HG02885 (cell line): ENCODE results near the gene MPPE1.
"Not testable (repeated sequence)": the region's sequence is repeated elsewhere in the genome, so short reads cannot be mapped to it uniquely, and the experiment has no call there.

Experiments
- ATAC-seq: cut with Tn5 transposase; IDR thresholded peaks from one replicate; pipeline ENCODE4 v1.9.1; 2021; ENCODE audit warnings: mild to moderate bottlenecking; ENCODE audit not compliant: unreplicated experiment, poor library complexity

Gene MPPE1

DNA sequence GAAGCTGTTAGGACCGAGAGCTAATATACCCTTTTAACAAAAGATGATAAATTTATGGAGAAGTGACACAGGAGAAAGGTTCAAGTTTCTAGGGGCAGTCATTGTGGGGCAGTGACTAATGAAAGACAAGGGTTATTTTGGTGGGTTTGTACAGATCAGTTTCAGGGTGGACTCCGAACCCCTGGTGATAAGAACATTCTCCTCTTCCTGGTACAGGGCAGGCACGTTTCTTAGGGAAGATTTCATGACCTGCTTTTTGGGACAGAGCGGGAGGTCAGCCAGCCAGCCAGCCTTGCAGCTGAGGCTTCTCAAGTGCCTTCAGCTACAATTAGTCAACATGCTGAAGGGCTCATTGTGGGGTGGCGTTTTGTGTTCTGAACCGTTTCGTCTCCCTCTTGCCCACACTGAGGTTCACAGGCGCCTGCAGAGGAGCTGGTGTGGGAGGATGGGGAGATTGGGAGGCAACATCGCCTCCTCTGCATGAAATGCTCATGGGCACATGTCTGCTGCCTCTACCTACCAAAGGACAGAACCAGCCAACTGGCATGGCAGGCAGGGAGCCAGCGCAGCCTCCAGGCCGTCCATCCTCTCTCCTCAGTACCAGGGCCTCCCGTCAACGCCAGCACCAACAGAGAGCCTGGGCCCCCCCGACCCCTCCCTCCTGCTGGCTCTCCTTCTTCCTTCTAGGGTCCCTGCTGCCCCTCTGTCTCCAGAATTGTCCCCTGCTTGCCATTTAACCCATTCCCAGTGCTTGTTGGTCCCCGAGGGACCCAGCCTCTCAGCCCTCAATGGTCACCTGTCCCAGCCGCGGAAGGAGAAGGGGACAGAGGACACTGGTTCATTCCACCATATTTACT lies 47.3 kb downstream of the MPPE1 start:
- no peak for ATAC-seq

DNA sequence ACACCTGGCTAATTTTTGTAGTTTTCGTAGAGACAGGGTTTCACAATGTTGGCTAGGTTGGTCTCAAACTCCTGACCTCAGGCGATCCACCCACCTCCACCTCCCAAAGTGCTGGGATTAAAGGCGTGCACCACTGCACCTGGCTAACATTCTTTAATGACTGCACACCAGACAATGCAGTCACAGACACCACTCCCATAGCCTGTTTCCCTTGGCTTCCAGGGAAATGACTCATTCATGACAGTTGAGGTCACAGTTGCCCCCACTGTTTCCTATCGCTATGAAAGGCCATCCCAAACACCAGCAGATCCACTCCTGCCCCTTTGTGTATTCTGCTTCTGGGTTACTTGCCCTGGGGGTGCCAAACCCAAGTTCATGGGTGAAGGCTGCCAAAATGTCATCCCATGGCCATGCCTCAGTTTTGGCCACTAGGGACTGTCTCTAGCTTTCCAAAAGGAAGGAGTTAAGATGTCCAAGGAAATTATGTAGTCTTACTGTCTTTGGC lies 48.2 kb downstream of the MPPE1 start:
- no peak for ATAC-seq

DNA sequence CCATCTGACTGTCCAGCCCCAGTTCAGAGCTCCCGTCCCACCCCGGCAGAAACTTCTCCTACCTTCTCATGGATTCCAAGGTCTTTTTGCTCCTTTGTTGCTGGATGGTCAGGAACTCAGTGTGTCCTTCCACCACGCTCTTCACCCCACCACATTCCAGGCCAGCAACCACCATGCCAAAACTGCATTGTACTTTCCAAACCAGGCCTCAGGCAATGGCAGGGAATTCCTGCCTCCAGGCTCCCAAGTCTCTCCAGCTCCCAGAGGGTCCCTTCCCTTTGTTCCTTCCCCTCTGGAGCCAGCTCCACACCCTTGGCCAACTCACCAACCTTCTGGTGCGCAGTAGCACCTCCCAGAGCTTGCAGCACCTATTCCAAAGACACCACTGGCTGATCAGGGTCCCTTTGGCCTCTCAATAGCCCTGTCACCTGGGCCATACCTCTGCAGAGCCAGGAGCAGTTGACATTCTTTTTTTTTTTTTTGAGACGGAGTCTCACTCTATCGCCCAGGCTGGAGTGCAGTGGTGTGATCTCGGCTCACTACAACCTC lies 48.8 kb downstream of the MPPE1 start:
- no peak for ATAC-seq

DNA sequence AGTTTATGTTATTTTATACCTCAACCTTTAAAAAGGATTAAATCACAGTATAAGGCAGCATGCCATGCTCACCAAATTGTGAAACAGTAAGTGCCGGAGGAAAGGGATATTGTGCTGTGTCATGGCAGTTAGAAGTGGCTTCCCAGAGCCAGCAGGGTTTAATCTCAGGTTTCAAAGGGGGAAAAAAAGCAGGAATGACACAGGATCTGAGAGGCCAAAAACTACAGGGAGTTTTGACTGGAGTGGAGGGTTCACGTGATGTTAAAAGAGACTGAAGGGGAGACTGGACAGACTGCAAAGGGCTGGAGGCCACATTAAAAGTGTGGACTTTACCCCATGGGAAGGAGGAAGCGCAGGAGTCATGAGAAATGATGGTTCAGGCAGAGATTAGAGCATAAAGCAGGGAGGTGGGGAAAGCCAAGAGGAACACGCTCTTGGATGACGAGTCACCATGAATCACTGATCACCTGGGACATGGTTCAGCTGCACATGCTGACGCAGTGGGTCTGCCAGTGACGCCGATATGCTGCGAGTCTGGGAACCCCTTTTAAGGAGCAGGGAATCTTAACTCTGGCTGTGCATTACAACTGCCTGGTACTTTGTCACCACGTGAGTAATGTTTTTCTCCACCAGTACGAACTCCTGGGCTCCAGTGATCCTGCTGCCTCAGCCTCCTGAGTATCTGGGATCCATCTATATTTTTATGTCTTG lies 50.8 kb downstream of the MPPE1 start:
- no peak for ATAC-seq

DNA sequence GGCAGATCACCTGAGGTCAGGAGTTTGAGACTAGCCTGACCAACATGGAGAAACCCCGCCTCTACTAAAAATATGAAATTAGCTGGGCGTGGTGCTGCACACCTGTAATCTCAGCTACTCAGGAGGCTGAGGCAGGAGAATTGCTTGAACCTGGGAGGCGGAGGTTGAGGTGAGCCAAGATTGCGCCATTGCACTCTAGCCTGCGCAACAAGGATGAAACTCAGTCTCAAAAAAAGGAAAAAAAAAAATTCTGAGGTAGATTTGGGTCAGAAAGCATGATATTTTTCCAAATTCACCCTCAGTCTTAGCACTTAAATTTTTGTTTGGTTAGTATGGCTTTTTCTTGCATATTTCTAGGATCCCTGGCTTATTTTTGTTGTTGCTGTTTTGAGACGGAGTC lies 53.6 kb downstream of the MPPE1 start:
- not testable (repeated sequence) for ATAC-seq

DNA sequence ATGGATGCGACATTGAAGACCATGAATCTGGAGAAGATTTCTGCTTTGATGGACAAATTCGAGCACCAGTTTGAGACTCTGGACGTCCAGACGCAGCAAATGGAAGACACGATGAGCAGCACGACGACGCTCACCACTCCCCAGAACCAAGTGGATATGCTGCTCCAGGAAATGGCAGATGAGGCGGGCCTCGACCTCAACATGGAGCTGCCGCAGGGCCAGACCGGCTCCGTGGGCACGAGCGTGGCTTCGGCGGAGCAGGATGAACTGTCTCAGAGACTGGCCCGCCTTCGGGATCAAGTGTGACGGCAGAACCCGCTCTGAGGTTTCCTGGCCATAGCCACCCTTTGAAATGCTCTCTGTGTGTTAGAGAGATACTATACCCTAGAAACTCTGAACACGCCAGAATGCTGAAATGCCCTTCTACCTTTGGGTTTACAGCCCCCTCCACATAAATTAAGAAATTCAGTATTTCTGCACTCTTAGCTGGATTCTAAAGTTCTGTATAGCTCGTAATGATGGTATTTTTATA lies 56.2 kb downstream of the MPPE1 start:
- ATAC-seq = no peak

DNA sequence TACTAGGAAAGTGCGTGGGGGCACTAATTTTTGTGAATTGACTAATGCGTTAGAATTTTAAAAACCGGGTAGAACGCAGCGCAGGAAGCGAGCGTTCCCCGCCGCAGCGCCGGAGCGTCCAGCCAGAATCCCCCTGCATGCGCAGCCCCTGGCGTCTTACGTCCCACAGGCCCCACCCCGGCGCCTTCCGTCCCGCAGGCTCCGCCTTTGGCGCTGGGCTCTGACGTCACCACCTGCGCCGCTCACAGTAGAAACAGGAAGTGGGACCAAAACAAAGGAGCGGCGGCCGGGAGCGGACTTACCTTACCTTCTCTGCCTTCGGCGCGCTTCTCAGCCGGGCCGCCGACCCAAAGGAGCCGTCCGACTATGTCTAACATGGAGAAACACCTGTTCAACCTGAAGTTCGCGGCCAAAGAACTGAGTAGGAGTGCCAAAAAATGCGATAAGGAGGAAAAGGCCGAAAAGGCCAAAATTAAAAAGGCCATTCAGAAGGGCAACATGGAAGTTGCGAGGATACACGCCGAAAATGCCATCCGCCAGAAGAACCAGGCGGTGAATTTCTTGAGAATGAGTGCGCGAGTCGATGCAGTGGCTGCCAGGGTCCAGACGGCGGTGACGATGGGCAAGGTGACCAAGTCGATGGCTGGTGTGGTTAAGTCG lies 56.8 kb downstream of the MPPE1 start, which contains the start of gene CHMP1B:
Gene CHMP1B, plus strand, starts transcription at position 268 of the 660 bp plus-strand sequence. Its CDS starts 99 bp downstream, at position 367.
- ATAC-seq = peak; percentile 97

DNA sequence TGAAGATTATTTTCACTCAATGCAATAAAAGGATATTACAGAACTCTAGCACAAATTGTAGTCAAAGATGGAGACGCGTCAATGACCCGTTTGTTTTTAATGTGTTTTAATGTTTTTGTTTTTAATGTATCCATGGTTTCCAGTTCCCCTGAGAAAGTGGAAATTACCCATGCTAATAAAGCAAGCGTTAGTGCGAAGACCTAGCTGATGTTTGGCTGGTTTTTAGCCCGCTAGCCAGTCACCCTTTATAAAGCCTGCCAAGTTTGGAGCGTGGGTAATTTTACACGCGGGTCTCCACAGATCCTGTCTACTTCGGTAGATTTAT lies 57.3 kb downstream of the MPPE1 start:
- peak; percentile 34 for ATAC-seq

DNA sequence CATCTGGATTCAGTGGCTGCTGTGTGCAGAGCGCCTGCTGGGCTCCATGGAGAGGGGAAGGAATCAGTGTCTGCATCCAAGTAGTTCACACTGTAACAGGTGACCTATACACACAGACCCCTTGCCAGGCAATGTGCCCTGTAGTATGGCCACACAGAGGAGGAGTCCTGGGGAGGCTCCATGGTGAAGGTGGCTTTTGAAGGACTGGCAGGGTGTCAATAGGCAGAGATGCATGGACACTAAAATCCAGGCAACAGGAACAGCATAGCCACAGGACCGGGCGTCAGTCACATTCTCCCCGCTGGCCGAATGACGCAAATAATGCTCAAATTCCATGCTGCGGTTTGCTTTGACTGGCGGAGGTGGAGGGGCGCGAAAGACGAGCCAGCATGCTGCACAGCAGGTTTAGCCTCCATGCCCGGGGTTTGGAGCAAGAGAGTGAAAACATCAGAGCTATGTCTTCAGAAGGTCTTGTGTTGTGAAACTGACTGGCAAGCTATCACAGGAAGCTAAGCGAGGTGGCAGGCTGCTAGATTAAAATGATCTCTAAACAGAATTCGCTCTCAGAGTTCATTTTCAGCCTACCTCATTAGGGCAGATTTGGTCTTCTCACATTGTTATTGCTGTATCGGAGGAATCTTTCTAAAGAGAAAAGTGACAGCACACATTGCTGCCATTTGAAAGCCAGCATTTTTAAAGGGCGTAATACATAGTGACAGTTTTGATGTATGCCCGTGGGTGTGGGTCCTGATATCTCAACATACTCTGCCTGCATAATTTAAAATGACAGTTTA lies 58.1 kb downstream of the MPPE1 start:
- ATAC-seq = no peak

DNA sequence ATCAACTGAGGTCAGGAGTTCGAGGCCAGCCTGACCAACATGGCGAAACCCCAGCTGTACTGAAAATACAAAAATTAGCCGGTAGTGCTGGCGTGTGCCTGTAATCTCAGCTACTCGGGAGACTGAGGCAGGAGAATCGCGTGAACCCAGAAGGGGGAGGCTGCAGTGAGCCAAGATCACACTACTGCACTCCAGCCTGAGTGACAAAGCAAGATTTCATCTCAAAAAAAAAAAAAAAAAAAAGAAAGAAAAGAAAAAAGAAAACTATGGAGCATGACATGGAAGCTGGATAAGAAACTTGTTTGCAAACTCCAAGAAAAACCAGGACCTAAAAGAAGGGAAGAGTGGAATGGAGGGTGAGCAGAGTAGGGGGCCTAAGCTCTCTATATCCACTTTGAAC lies 58.8 kb downstream of the MPPE1 start:
- ATAC-seq = no peak

DNA sequence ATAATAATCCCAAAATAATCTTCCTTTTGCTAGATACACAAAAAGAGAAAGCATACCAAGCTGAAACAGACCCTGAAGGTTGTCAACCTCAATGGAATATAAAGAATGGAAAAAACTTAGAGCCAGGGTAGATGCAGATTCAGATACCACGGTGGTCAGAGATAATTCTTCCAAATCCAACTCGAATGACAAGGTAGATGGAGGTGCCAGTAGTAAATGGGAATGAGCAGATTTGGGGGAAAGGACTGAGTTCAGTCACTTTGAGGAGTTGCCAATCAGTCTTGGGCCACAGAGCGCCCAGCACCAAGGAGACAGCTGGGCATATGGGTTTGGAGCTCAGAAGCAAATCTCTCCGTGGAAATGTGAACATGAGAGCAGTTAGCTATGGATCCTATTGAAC lies 60.3 kb downstream of the MPPE1 start:
- no peak for ATAC-seq

DNA sequence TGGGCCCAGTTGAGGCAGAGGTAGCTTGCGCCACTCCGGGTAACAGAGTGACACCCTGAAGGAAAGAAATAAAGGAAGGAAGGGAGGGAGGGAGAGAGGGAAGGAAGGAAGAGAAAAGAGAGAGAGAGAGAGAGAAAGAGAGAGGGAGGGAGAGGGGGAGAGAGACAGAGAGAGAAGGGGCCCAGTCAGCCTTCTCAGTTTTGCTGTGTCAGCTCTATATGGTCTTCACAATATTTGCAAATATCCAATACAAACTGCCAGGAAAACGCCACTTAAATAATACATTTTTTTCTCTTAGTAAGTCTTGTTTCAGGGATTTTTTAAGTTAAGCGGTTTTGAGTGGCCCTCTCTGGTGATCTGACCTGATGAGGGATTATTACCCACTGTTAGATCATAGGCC lies 62.5 kb downstream of the MPPE1 start:
- no peak for ATAC-seq

DNA sequence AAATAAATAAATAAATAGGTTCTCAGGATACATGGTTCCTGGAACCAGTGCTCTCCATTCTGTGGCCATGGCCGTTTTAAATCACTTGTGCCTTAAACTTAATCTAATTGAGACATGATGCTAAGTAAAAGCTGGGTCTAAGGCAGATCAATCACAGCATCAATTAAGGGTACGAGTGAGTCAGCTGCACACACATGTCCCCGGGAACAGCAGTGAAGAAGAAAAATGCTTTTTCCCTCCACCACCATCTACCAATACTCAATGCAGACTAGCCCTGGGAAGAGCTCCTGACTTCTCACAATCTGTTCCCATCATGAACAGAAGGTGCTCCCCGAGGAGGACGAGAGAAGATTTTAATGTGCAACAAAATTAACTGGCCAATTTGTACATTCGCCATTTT lies 63.7 kb downstream of the MPPE1 start:
- no peak for ATAC-seq

DNA sequence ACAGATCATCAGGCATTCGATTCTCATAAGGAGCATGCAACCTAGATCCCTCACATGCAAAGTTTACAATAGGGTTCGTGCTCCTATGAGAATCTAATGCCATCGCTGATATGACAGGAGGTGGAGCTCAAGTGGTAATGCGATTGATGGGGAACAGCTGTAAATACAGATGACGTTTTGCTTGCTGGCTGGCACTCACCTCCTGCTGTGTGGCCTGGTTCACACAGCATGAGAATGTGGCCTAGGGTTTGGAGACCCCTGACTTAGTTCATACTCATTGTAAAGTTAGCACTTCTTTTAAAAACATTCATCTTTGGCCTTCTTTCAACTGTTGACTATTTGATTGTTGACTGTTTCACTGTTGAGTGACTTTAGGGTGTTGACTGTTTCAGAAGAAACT lies 65.6 kb downstream of the MPPE1 start:
- no peak for ATAC-seq

DNA sequence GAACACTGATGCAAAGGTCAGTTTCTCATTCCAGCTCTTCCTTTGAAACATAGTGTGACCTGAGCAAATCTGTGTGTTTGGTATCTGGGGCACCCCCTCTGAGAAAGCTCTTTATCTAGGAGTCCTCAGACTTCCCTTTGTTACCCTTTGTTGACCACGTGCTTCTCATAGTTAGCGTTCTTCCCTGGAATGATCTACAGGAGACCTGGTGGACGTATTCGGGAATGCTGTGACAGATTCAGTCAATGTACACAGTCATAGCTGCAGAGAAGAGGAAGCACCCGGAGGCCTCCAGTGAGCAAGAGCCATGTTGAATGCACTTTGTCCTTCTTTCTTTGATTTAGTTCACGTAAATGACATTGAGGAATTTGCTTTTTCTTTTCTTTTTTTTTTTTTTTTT lies 67.6 kb downstream of the MPPE1 start:
- no peak for ATAC-seq

DNA sequence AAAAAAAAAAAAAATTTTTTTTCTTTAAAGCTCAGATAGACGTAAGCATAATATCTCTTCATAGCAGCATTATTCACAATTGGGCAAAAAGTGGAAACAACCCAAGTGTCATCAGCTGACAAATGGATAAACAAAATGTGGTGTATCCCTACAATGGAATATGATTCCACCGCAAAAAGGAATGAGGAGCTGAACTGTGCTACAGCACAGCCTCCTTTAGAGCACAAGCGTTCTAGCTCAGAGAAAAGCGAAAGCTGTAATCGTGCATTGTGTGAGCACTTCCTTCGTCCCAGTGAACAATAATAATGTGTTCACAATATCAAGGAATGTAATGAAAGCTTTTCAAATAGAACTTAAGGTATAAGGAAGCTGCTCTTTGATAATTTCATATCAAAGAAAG lies 68.6 kb downstream of the MPPE1 start:
- no peak for ATAC-seq

DNA sequence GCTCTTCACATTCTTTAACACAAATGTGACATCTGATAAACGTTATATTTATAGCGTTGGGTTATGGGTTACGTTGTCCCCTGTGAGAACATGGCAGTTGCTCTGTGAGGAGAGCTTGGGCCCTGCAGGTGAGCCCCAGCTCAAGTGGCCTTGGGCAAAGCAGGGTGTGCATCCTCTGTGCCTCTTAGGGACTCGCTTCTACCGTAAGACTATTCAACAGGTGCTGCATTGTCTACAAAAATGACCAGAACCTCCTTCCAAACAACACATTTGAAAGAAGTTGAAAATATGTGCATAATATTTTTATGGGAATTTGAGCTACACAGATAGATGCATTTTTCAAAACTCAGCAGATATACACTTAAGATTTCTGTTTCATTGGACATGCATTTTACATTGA lies 73.3 kb downstream of the MPPE1 start:
- no peak for ATAC-seq
